ENCODE data around the gene INPP5A.

The INPP5A gene

GRCh38 chr10:132746801-132747625 lies 209.4 kb downstream of the INPP5A start:
- no peaks in the 10 kb centered on the region for H3K27me3 ChIP-seq (ENCODE audit: insufficient read depth, low read depth, severe bottlenecking)
- peak; percentile 90 for DNase-seq
- H3K36me3 ChIP-seq = no peaks in the 10 kb centered on the region
- peak overlapping the region; percentile 71 for H3K27ac ChIP-seq
- no peaks in the 10 kb centered on the region for H3K9me3 ChIP-seq (ENCODE audit: severe bottlenecking)
- peak; percentile 65 for TF ChIP-seq CTCF (IDR thresholded peaks at IDR 0.05; ENCODE audit: low read depth, low read length)
- peak overlapping the region; percentile 21 for H3K4me3 ChIP-seq (ENCODE audit: low read depth, low read length)

- no peak for DNase-seq
- no peak overlapping the region for H3K4me3 ChIP-seq (ENCODE audit: low read depth, low read length)
- H3K9me3 ChIP-seq (ENCODE audit: severe bottlenecking) = no peaks in the 10 kb centered on the region
- H3K27ac ChIP-seq = no peak overlapping the region
- no peaks in the 10 kb centered on the region for H3K36me3 ChIP-seq
- no peaks in the 10 kb centered on the region for H3K27me3 ChIP-seq (ENCODE audit: insufficient read depth, low read depth, severe bottlenecking)
- TF ChIP-seq CTCF (IDR thresholded peaks at IDR 0.05; ENCODE audit: low read depth, low read length) = no peak
Measured at GRCh38 chr10:132748135-132748534, 210.5 kb downstream of the INPP5A start.

- TF ChIP-seq CTCF (IDR thresholded peaks at IDR 0.05; ENCODE audit: low read depth, low read length) = no peak
- Histone ChIP-seq H3K36me3 (no peaks in the 10 kb centered on the region), H3K27ac (no peak overlapping the region), H3K9me3 (ENCODE audit: severe bottlenecking) (no peaks in the 10 kb centered on the region), H3K4me3 (ENCODE audit: low read depth, low read length) (no peak overlapping the region), H3K27me3 (ENCODE audit: insufficient read depth, low read depth, severe bottlenecking) (no peaks in the 10 kb centered on the region)
- no peak for DNase-seq
Measured at GRCh38 chr10:132748545-132749370, 211.2 kb downstream of the INPP5A start.

- H3K27me3 ChIP-seq (ENCODE audit: insufficient read depth, low read depth, severe bottlenecking) = no peaks in the 10 kb centered on the region
- no peak overlapping the region for H3K4me3 ChIP-seq (ENCODE audit: low read depth, low read length)
- H3K27ac ChIP-seq = no peak overlapping the region
- H3K36me3 ChIP-seq = no peaks in the 10 kb centered on the region
- no peak for TF ChIP-seq CTCF (IDR thresholded peaks at IDR 0.05; ENCODE audit: low read depth, low read length)
- DNase-seq = no peak
- no peaks in the 10 kb centered on the region for H3K9me3 ChIP-seq (ENCODE audit: severe bottlenecking)
Measured at GRCh38 chr10:132749371-132749795, 211.8 kb downstream of the INPP5A start.

- no peak for TF ChIP-seq CTCF (IDR thresholded peaks at IDR 0.05; ENCODE audit: low read depth, low read length)
- no peak overlapping the region for H3K27ac ChIP-seq
- H3K9me3 ChIP-seq (ENCODE audit: severe bottlenecking) = no peaks in the 10 kb centered on the region
- no peak for DNase-seq
- no peaks in the 10 kb centered on the region for H3K36me3 ChIP-seq
- no peaks in the 10 kb centered on the region for H3K27me3 ChIP-seq (ENCODE audit: insufficient read depth, low read depth, severe bottlenecking)
- no peak overlapping the region for H3K4me3 ChIP-seq (ENCODE audit: low read depth, low read length)
Measured at GRCh38 chr10:132750936-132751335, 213.3 kb downstream of the INPP5A start.

All from WERI-Rb-1 (cell line).